IPS-15b (cell line): ENCODE data around the gene ASIC4.

Experiments
- H3K27me3 ChIP-seq: one replicate; pipeline ENCODE4 v1.6.1; 2013; ENCODE audit warnings: low read length; ENCODE audit not compliant: control insufficient read depth, insufficient read depth
- H3K36me3 ChIP-seq: one replicate; pipeline ENCODE4 v1.6.1; 2013; ENCODE audit warnings: low read length; ENCODE audit not compliant: control insufficient read depth, insufficient read depth
- H3K4me1 ChIP-seq: one replicate; pipeline ENCODE4 v1.6.1; 2013; ENCODE audit warnings: mild to moderate bottlenecking, low read length; ENCODE audit not compliant: control insufficient read depth, insufficient read depth
- H3K4me3 ChIP-seq: one replicate; pipeline ENCODE4 v1.5.1; 2013; ENCODE audit warnings: low read depth, low read length
- H3K9ac ChIP-seq: one replicate; pipeline ENCODE4 v1.6.1; 2013; ENCODE audit warnings: low read depth, mild to moderate bottlenecking, low read length
- H3K9me3 ChIP-seq: one replicate; pipeline ENCODE4 v1.6.1; 2013; ENCODE audit warnings: mild to moderate bottlenecking, low read length; ENCODE audit not compliant: control insufficient read depth, insufficient read depth

The ASIC4 gene

DNA sequence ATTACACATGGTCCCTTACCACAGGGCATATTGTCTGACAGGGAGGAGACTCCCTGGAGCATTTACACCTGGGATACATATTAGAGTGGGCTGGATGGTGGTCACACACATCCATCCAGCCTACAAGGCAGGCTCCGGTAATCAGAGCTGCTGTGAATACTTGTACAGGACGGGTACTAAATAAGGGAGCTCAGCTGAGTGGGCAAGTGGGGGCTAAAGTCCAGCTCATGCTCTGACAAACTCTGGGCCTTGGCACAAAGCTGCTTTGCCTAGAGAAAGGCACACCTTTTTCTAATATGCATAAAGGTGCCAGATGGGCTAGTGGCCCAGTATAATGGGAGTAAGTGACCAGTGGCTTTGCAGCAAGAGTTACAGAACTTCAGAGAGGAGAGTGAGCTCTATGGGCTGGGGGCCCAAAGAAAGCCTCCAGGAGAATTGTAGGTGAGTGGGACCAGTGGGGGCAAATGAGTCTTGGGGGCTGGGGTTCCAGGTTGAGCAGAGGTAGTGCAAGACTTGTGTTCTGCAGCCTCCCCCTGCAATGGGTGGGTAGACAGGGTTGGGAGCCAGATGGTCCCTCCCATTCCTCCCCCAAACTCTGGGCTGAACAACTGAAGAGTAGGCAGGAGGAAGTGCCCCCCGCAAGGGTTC, 31.1 kb downstream of the ASIC4 start:
- Histone ChIP-seq H3K4me1 (peaks cover 4% of the 10 kb centered on the region), H3K9me3 (no peaks in the 10 kb centered on the region), H3K4me3 (no peak overlapping the region), H3K27me3 (peaks cover 25% of the 10 kb centered on the region), H3K36me3 (peaks cover 14% of the 10 kb centered on the region), H3K9ac (no peak overlapping the region)

DNA sequence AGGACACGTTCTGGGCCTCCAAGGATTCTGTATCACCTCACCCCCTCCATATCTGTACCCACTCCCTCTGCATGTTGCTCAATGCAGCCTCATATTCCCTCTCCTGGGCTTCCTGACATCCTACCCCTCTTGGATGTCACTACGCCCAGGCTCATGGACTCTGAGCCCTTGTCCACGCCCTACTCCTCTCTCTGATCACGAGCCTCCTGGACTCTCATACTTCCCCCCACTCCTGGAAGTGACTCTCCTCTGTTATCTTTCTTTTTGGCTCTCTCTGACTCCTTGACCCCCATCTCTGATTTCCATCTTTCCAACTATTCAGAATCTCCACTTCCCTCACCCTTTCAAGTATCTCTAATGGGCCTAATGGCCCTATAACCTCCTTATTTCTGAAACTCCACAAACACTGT, 31.7 kb downstream of the ASIC4 start:
- H3K27me3 ChIP-seq, result peaks cover 26% of the 10 kb centered on the region
- H3K4me1 ChIP-seq, result peaks cover 5% of the 10 kb centered on the region
- H3K9ac ChIP-seq, result no peak overlapping the region
- peaks cover 10% of the 10 kb centered on the region for H3K36me3 ChIP-seq
- H3K4me3 ChIP-seq, result no peak overlapping the region
- H3K9me3 ChIP-seq, result no peaks in the 10 kb centered on the region

DNA sequence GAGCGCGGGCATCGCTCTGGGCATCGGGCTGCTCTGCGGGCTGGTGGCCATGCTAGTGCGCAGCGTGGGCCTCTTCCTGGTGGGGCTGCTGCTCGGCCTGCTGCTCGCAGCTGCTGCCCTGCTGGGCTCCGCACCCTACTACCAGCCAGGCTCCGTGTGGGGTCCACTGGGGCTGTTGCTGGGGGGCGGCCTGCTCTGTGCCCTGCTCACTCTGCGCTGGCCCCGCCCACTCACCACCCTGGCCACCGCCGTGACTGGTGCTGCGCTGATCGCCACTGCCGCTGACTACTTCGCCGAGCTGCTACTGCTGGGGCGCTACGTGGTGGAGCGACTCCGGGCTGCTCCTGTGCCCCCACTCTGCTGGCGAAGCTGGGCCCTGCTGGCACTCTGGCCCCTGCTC, 33.3 kb downstream of the ASIC4 start:
- Histone ChIP-seq H3K4me3 (no peak overlapping the region), H3K4me1 (peaks cover 3% of the 10 kb centered on the region), H3K27me3 (peaks cover 24% of the 10 kb centered on the region), H3K9ac (no peak overlapping the region), H3K36me3 (peaks cover 4% of the 10 kb centered on the region), H3K9me3 (no peaks in the 10 kb centered on the region)

DNA sequence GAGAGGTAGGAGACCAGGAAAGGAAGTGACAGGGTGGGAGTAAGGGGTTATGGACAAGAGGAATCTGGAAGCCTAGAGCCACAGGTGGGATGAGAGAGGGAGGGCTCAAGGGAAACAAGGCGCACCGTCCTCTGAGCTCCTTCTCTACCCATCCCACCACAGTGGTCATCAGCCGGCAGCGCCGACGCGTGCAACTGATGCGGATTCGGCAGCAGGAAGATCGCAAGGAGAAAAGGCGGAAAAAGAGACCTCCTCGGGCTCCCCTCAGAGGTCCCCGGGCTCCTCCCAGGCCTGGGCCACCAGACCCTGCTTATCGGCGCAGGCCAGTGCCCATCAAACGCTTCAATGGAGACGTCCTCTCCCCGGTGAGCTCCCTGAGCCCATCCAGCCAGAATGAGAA, 34.7 kb downstream of the ASIC4 start:
- Histone ChIP-seq H3K36me3 (peaks cover 4% of the 10 kb centered on the region), H3K4me1 (peaks cover 5% of the 10 kb centered on the region), H3K9ac (no peak overlapping the region), H3K9me3 (no peaks in the 10 kb centered on the region), H3K27me3 (peaks cover 34% of the 10 kb centered on the region), H3K4me3 (no peak overlapping the region)

DNA sequence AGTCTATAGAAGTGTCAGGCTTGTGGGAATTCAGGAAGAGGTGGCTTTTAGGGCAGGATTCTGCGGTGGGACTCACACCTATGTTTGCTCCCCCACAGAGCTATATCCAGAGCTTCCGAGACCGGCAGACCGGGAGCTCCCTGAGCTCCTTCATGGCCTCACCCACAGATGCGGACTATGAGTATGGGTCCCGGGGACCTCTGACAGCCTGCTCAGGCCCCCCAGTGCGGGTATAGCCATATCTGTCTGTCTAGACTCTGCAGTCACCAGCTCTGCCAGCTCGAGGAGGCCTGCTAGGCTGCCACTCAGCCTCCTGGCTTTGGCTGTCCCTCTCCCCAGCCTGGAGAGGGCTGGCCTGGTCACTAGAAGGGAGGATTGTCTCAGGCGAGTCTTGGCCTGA, 35.3 kb downstream of the ASIC4 start:
- Histone ChIP-seq H3K36me3 (peaks cover 4% of the 10 kb centered on the region), H3K9ac (no peak overlapping the region), H3K4me3 (no peak overlapping the region), H3K27me3 (peaks cover 29% of the 10 kb centered on the region), H3K9me3 (no peaks in the 10 kb centered on the region), H3K4me1 (peaks cover 5% of the 10 kb centered on the region)

DNA sequence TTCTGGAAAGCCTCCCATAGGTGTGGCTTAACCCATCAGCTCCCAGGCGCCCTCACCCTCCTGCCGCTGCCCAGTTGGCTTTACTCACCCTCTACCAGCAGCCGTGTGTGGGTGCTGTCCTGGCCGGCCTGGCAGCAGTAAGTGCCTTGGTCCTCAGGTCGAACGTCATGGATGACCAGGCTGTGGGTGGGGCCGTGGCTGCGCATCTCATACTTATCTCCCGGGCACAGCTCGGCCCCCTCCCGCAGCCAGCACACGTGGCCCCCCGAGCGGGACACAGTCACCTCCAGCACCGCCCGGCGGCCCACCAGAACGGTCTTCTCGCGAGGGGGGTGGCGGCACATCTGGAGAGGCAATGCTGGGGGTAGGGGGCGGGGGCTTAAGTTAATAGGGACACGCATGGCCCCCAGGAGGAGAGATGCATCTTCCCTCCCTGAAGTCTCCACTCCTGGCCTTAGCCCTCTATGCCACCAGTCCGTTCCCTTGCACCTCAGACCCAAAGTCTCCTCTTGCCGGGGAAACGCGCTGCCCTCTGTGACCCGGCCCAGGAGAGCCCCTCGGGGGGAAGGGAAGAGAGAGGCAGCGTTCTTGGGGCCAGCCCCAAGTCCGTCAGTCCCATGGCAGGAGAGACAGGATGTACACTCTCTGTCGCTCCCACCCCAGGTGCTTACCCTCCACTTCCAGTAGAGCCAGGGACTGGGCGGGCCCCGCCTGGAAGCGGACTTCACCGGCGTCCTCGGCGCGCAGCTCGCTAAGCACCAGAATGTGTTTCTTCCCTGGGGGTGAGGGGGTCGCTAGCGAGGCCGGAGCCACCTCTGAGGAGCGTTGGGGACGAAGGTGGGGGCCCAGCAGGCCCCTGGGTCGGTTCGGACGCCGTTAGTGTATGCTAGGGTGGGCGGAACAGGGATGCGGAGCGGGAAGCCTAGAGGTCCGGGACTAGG, 37.4 kb downstream of the ASIC4 start:
- H3K36me3 ChIP-seq, result peaks cover 5% of the 10 kb centered on the region
- peak overlapping the region; percentile 60 for H3K9ac ChIP-seq
- no peaks in the 10 kb centered on the region for H3K9me3 ChIP-seq
- peaks cover 14% of the 10 kb centered on the region for H3K27me3 ChIP-seq
- peak overlapping the region; percentile 80 for H3K4me3 ChIP-seq
- peaks cover 5% of the 10 kb centered on the region for H3K4me1 ChIP-seq

DNA sequence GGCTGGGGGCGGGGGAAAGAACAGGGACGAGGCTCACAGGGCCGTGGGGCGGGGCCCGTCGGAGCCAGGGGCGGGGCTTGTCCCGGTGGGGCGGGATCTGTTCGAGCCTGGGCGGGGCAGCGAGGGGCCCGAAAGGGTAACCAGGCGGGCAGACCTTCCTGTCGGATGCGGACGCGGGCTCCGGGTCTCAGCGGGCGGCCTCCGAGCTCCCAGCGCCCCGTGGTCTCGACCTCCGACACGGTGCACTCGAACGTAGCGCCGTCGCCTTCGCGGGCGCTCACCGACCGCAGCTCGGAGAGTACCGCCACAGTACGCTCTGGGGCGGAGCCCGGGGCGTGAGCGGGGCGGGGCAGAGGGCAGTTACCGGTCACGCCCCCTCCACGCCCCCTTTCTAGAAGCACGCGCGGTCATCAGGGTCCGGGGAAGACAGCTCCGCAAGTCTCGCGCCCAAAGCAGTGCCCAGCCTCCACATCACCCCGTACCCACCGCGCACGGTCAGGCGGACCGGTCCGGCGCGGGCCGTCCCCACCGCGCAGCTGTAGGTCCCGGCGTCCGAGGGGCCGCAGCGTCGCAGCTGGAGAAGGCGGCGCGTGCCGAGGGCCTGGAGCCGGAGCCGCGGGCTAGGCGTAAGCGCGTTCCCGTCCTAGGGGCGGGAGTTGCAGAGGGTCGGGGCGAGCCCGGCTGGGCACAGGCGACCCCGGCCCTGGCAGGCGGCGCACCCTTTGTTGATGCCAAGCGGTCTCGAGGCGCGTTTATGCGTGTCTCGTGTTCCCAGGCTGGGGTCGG, 38.3 kb downstream of the ASIC4 start:
- peaks cover 5% of the 10 kb centered on the region for H3K36me3 ChIP-seq
- H3K9ac ChIP-seq, result peak overlapping the region; percentile 70
- peaks cover 14% of the 10 kb centered on the region for H3K27me3 ChIP-seq
- H3K9me3 ChIP-seq, result no peaks in the 10 kb centered on the region
- peaks cover 5% of the 10 kb centered on the region for H3K4me1 ChIP-seq
- H3K4me3 ChIP-seq, result peak overlapping the region; percentile 80

DNA sequence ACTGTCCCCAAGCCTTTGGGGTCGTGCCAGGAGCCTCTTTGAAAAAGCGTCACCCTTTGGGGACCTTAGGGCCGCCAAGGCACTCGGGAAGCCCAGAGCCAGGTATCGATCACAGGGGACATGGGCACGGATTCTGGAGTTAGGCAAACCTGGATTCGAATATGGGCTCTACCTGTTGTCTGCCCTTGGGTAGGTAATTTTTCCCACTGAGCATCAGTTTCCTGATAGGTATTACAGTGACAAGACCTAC, 38.8 kb downstream of the ASIC4 start:
- peaks cover 6% of the 10 kb centered on the region for H3K36me3 ChIP-seq
- peaks cover 14% of the 10 kb centered on the region for H3K27me3 ChIP-seq
- H3K9ac ChIP-seq, result no peak overlapping the region
- peak overlapping the region; percentile 80 for H3K4me3 ChIP-seq
- no peaks in the 10 kb centered on the region for H3K9me3 ChIP-seq
- H3K4me1 ChIP-seq, result peaks cover 5% of the 10 kb centered on the region

DNA sequence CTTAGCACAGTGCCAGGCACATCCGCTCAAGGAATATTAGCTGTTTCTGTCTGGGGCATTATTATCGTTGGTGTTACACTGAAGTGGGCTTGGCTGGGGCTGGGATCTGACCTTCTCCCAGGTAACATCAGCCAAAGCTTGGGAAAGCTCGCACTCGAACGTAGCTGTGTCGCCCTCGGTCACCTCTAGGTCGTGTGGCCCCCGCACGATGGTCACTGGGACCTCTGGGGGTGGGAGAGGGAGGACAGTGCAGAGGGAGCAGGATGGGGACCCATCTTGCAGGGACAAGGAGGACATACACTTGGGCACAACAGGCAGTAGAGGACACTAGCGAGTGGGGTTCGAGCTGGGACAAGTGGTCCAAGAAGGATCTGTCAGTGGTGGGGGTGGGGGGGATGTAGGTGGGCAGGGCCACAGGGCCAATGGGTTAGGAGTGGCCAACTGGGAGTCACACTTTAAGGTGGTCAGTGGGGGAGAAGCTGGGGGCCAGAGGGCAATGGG, 39.2 kb downstream of the ASIC4 start:
- H3K36me3 ChIP-seq, result peaks cover 9% of the 10 kb centered on the region
- H3K4me1 ChIP-seq, result peaks cover 5% of the 10 kb centered on the region
- H3K9ac ChIP-seq, result no peak overlapping the region
- no peaks in the 10 kb centered on the region for H3K9me3 ChIP-seq
- peak overlapping the region; percentile 80 for H3K4me3 ChIP-seq
- H3K27me3 ChIP-seq, result peaks cover 14% of the 10 kb centered on the region

DNA sequence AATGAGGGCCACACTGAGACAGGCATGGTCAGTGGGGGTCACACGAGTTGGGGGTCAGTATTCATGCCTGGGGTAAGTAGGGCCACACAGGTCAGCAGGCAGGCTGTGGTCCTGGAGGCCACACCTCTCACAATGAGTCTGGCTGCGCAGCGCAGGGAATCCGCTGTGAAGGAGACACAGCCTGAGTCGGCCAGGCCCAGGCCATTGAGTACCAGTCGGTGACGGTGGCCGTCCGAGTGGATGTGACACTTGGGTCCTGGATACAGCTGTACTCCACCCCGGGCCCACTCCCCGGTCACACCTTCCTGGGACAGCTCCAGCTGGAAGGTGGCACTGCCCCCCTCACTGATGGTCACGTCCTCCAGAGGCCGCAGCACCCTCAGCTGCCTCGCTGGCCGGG, 40.1 kb downstream of the ASIC4 start:
- Histone ChIP-seq H3K36me3 (peaks cover 5% of the 10 kb centered on the region), H3K27me3 (peaks cover 14% of the 10 kb centered on the region), H3K9ac (no peak overlapping the region), H3K4me1 (peaks cover 5% of the 10 kb centered on the region), H3K4me3 (no peak overlapping the region), H3K9me3 (no peaks in the 10 kb centered on the region)

DNA sequence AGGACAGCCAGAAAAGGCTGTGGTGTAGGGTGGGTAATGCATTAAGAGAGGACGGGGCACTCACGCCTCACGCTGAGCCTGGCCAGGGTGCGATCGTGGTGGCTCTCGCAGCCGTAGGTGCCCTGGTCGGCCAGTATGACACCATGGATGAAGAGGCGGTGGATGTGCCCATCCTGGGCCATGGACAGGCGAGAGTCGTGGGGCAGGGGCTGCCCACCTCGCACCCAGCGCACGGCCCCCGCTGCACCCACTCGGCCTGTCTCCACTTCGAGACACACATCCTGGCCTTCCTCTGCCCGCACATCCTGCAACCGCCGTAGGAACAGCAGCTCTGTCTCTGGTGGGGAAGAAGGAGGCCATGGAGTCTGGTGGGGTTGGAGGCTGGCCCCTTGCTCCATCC, 41.7 kb downstream of the ASIC4 start:
- peaks cover 13% of the 10 kb centered on the region for H3K27me3 ChIP-seq
- no peak overlapping the region for H3K9ac ChIP-seq
- H3K36me3 ChIP-seq, result peaks cover 5% of the 10 kb centered on the region
- H3K4me1 ChIP-seq, result peaks cover 13% of the 10 kb centered on the region
- no peaks in the 10 kb centered on the region for H3K9me3 ChIP-seq
- H3K4me3 ChIP-seq, result no peak overlapping the region
